Lower lobe of right lung (tissue), 2 donors: ENCODE measurements around the gene BPGM. TPM values are rescaled to one million over a fixed set of nuclear protein-coding genes. Genes with fewer than 3 reads are reported as not detected.

Experiments used
- ATAC-seq, 2 donors: fragments of 200-7000 bp; cut with Tn5 transposase; one replicate each; pipeline ENCODE4 v1.9.1; 2020 to 2022; ENCODE audit warnings: mild to moderate bottlenecking in 2 of 2, moderate library complexity in 2 of 2
- DNase-seq: peaks from one replicate; pipeline ENCODE4 v3.0.0-alpha.2; 2020
- H3K27ac ChIP-seq: fragments of 200-600 bp; one replicate; pipeline ENCODE4 v1.8.0; 2022
- H3K27me3 ChIP-seq: fragments of 200-600 bp; one replicate; pipeline ENCODE4 v1.8.0; 2022; ENCODE audit warnings: low read depth
- H3K36me3 ChIP-seq: fragments of 200-600 bp; one replicate; pipeline ENCODE4 v1.8.0; 2022; ENCODE audit warnings: mild to moderate bottlenecking
- H3K4me1 ChIP-seq: fragments of 200-600 bp; one replicate; pipeline ENCODE4 v1.8.0; 2022
- H3K4me3 ChIP-seq: fragments of 200-600 bp; one replicate; pipeline ENCODE4 v1.8.0; 2022; ENCODE audit warnings: mild to moderate bottlenecking
- H3K9me3 ChIP-seq: fragments of 200-600 bp; one replicate; pipeline ENCODE4 v1.8.0; 2022
- intact Hi-C: fragments of 100-400 bp; cut with DNase I; formaldehyde crosslinking; loops from one replicate; pipeline ENCODE4 v1.11.0; 2022
- total RNA-seq: library from RNA; stranded (reverse); fragmentation: NEBNext Ultra II Directional; extraction: Animal tissue kit (Norgen Biotek cat#: 25700); gene quantifications from one replicate; pipeline ENCODE4 v1.2.1, GENCODE V29; 2021
- TF ChIP-seq, protein P1 (sequence below): fragments of 200-600 bp; IDR thresholded peaks from one replicate; pipeline ENCODE4 v1.8.0; 2022; ENCODE audit warnings: antibody characterized with exemption, mild to moderate bottlenecking
- donor health status: DM: no; HTN: yes; CAD: no; lungs with severe emphysema.

BPGM gene
- total RNA-seq, 1 donor from 2014 or later, result 16.9 TPM

DNA sequence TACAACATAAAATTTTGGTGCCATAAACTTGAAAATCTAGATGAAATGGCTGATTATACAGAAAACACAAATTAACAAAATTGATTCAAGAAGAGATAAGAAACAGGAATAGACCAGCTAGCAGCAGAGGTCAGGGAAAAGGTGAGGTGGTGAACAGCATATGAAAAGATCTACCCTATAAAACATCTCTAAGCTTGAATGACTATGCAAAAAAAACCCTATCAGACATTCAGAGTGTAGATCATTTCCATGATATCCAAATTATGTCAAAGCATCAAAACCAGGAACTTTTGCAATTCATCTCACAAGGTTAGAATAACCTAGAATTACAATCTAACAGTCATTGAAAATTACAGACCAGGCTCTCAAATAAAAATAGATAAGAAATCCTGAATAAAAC lies 14.6 kb upstream of the BPGM start:
- TF ChIP-seq, protein P1, sequence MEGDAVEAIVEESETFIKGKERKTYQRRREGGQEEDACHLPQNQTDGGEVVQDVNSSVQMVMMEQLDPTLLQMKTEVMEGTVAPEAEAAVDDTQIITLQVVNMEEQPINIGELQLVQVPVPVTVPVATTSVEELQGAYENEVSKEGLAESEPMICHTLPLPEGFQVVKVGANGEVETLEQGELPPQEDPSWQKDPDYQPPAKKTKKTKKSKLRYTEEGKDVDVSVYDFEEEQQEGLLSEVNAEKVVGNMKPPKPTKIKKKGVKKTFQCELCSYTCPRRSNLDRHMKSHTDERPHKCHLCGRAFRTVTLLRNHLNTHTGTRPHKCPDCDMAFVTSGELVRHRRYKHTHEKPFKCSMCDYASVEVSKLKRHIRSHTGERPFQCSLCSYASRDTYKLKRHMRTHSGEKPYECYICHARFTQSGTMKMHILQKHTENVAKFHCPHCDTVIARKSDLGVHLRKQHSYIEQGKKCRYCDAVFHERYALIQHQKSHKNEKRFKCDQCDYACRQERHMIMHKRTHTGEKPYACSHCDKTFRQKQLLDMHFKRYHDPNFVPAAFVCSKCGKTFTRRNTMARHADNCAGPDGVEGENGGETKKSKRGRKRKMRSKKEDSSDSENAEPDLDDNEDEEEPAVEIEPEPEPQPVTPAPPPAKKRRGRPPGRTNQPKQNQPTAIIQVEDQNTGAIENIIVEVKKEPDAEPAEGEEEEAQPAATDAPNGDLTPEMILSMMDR, result no peak
- no peak for ATAC-seq
- Histone ChIP-seq H3K4me3 (no peak overlapping the region), H3K4me1 (peaks cover 17% of the 10 kb centered on the region), H3K27ac (no peak overlapping the region), H3K27me3 (no peaks in the 10 kb centered on the region), H3K9me3 (no peaks in the 10 kb centered on the region), H3K36me3 (no peaks in the 10 kb centered on the region)
- intact Hi-C loops, result loop anchor here (10.0 kb wide), 1 partner anchor 313 kb away; no protein-coding TSS in a partner anchor
- DNase-seq, result no peak

DNA sequence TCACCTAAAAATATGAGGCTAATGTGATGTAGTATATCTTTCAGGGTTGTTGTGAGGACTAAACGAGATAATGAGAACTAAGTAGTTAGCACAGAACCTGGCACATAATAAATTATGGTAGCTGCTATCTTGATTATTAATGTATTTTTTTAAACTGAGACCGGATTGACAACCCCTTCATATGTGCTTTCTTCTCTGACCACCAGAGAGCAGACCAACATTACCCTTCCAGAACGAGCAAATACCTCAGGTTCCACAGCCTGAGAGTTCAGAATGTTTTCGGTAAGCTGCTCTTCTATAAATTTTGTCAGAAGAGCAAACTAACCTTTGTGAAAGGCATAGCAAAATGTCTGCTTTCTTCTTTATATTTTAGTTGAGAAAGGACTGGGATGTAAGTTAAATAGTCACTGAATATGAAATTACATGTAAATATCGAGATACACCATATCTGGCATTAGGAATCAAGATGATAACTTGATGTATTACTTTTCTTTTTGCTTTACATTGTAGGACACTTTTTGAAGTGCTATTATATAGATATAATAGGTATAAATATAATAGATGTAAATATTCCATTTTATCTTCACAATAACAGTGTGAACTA lies 13.6 kb upstream of the BPGM start:
- Histone ChIP-seq H3K36me3 (no peaks in the 10 kb centered on the region), H3K4me1 (peaks cover 21% of the 10 kb centered on the region), H3K4me3 (no peak overlapping the region), H3K27ac (no peak overlapping the region), H3K9me3 (no peaks in the 10 kb centered on the region), H3K27me3 (no peaks in the 10 kb centered on the region)
- intact Hi-C loops, result loop anchor here (10.0 kb wide), 1 partner anchor 312 kb away; no protein-coding TSS in a partner anchor
- no peak for DNase-seq
- TF ChIP-seq, protein P1, result peak; percentile 65
- ATAC-seq, result peak; percentile 38 to 72

DNA sequence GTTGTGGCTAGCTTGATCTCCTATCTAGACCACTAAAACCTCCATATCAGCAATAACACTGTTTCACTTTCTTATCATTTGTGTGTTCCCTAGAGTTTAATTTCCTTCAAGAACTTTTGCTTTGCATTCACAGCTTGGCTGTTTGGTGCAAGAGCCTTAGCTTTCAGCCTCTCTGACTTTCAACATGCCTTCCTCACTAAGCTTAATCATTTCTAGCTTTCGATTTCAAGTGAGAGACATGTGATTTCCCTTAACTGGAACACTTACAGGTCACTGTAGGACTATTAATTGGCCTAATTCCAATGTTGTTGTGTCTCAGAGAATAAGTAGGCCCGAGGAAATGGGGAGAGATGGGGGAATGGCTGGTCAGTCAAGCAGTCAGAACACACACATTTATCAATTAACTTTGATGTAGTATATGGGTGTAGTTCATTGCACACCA lies 10.6 kb upstream of the BPGM start:
- H3K9me3 ChIP-seq, result no peaks in the 10 kb centered on the region
- H3K4me3 ChIP-seq, result no peak overlapping the region
- H3K27me3 ChIP-seq, result no peaks in the 10 kb centered on the region
- intact Hi-C loops, result loop anchor here (10.0 kb wide), 1 partner anchor 309 kb away; no protein-coding TSS in a partner anchor
- H3K36me3 ChIP-seq, result no peaks in the 10 kb centered on the region
- H3K27ac ChIP-seq, result peak overlapping the region; percentile 53
- DNase-seq, result no peak
- TF ChIP-seq, protein P1, result no peak
- peaks cover 23% of the 10 kb centered on the region for H3K4me1 ChIP-seq
- peak; percentile 62 to 77 for ATAC-seq

DNA sequence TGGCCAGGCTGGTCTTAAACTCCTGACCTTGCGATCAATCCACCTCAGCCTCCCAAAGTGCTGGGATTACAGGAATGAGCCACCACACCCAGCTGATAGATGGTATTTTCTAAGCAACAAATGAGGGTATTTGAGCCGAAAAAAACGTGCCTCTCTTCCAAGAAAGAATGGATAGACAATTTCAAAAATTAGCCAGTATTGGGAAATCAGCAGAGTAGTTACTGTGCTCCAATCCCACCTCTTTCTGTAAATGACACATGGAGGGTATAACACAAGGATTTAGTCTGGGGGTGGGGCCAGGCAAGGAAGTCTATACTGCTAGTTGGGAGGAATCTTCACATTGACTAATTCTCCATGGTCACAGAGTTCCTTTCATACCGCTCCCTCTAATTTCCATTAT lies 9.2 kb upstream of the BPGM start:
- Histone ChIP-seq H3K4me1 (peaks cover 23% of the 10 kb centered on the region), H3K27ac (no peak overlapping the region), H3K9me3 (no peaks in the 10 kb centered on the region), H3K4me3 (no peak overlapping the region), H3K27me3 (no peaks in the 10 kb centered on the region), H3K36me3 (no peaks in the 10 kb centered on the region)
- intact Hi-C loops, result loop anchor here (10.0 kb wide), 1 partner anchor 307 kb away; no protein-coding TSS in a partner anchor
- DNase-seq, result no peak
- TF ChIP-seq, protein P1, result no peak
- no peak for ATAC-seq

DNA sequence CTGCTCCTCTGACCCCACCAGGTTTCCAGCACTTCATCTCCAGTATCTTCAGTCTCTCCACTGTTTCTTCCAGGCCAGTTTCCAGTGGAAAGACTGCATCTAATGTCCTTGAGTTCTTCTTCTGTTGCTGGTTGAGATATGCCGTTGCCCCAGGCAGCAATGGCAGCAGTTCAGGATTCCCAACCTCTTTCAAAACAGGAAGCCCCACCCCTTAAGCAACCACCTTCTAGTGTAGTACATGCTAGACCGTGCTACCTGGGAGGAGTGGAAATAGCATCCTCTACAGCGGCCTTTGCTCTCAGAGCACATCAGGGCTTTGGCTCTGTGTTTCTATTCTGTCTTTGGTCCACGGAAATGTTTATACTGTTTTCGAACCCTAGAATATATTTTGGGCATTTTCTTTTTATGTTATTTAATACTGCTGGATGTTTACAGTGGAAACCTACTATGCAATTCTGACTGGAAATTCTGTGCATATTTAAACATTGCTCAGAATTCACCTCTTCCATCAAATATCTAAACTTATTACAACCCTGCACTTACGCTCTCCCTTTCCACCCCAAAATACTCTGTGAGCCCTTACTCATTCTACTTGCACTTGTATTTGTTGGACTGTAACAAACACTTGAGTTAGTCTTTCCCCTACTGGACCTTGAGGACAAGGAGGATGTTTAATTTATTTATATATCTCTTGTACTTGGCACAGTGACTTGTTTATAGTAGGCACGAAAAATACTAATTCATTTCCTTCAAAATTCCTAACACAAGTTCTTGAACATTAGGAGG lies 8.5 kb upstream of the BPGM start:
- Histone ChIP-seq H3K27me3 (no peaks in the 10 kb centered on the region), H3K36me3 (no peaks in the 10 kb centered on the region), H3K4me3 (no peak overlapping the region), H3K9me3 (no peaks in the 10 kb centered on the region), H3K27ac (no peak overlapping the region), H3K4me1 (peaks cover 23% of the 10 kb centered on the region)
- peak; percentile 21 to 69 for ATAC-seq
- no peak for DNase-seq
- TF ChIP-seq, protein P1, result no peak
- intact Hi-C loops, result loop anchor here (10.0 kb wide), 1 partner anchor 307 kb away; no protein-coding TSS in a partner anchor
